GM19467 (cell line): ENCODE measurements around the gene LRP2.

Source experiments
- ATAC-seq: cut with Tn5 transposase; IDR thresholded peaks from one replicate; pipeline ENCODE4 v1.9.1; 2021; ENCODE audit warnings: mild to moderate bottlenecking, moderate library complexity; ENCODE audit not compliant: unreplicated experiment

The LRP2 gene

DNA sequence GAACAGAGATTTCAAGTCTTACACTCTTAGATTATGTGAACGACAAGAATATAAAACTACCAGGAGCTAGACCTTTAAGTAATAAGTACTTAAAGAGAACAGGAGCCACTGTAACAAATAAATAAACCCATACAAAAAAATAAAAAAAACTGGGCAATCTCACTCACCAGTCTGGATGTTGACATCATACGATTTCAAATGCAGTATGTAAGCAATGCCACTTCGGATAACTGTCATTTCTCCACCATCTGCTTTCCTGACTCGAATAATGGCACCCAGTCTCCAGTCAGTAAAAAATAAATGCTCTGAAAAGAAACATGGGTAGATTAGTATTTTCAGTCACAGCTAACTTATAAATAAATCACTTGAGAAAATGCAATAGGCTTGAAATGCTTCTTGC lies 115.1 kb downstream of the LRP2 start:
- ATAC-seq, result no peak

GRCh38 chr2:169240405-169240804 lies 121.9 kb downstream of the LRP2 start:
- no peak for ATAC-seq

- ATAC-seq, result no peak
Measured at GRCh38 chr2:169237939-169238338, 124.4 kb downstream of the LRP2 start.

DNA sequence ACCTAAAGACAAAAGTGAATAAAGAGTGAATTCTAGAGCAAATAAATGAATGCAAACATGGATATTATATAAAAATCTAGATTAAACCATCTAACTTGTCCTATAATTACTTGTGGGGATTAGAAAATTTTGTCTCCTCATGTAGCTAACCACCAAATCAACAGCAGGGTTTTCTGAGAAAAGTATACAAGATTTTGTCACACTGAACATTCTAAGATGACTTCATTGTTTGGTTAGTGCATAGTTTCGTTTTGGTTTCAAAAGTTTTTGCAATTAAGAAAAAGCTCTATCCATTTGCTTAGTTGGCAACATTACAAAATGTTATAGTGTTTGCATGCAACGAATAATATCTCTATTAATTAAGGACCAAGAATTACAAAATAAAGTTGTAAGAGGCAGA lies 125.0 kb downstream of the LRP2 start:
- ATAC-seq, result no peak

DNA sequence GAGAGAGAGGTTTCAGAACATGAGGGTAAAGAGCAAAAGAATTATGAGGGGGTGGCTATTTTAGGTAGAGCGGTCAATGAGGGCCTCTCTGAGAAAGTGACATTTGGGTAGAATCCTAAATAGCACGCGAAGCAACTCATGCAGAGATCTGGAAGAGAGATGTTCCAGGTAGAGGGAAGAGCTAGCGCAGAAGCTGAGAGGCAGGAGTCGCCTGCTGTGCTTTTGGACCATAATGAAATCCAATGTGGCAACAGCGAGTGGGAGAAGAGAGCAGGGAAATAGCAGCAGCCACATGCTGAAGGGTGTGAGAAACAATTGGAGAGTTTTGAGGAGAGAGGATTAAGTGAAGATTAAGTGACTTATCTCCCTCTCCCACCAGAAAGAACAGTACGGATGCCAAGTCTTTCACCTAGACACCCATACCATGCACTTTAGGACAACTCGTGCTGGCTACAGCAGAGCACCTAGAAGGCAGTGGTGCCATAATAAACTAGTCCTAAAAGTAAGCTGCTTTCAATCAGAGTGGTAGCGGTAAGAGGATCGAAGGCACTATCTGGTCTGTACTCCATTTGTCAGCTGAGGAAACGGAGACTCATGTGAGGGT lies 129.7 kb downstream of the LRP2 start:
- ATAC-seq, result no peak

- ATAC-seq, result no peak
Measured at GRCh38 chr2:169230204-169230603, 132.1 kb downstream of the LRP2 start.

- no peak for ATAC-seq
Measured at GRCh38 chr2:169229590-169229989, 132.7 kb downstream of the LRP2 start.

- ATAC-seq, result no peak
Measured at GRCh38 chr2:169225906-169226305, 136.4 kb downstream of the LRP2 start.

DNA sequence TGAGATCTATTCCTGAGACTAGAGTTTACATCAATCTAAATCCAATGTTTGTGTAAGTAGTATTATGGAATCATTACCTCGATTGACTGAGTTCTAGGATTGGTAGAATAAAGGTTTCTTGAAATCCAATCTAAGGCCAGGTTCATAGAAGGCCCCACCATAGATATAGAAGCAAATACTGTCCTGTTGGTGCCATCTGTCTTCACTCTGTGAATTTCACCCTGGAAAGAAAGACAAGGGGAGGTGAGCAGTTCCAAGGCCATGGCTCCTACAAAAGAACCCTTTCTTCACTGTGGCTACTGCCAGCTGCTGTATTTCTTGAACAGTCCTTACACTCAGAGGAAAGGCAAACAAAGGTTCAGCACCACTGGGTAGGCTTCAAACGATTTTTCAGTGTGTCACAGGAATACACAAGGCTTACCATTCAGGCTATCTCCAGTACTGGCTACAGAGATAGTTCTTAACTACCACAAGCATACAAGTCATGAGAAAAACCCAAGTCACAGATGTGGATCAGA lies 137.0 kb downstream of the LRP2 start:
- ATAC-seq, result no peak

DNA sequence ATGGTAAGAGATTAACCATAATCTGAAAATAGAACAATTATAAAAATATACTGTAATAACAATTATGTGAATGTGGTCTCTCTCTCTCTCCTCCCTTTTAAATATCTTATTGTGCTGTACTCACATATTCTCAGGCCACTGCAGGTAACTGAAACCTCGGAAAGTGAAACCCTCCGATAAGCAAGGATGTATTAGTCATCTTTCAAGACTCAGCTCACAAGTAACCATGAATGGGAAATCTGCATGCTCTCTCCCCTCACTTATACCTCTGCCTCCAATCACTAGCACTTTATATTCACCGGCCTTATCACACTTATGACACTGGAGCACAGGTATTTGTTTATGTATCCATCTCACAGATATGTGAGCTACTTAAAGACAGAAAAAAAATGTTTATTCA lies 139.7 kb downstream of the LRP2 start:
- no peak for ATAC-seq

DNA sequence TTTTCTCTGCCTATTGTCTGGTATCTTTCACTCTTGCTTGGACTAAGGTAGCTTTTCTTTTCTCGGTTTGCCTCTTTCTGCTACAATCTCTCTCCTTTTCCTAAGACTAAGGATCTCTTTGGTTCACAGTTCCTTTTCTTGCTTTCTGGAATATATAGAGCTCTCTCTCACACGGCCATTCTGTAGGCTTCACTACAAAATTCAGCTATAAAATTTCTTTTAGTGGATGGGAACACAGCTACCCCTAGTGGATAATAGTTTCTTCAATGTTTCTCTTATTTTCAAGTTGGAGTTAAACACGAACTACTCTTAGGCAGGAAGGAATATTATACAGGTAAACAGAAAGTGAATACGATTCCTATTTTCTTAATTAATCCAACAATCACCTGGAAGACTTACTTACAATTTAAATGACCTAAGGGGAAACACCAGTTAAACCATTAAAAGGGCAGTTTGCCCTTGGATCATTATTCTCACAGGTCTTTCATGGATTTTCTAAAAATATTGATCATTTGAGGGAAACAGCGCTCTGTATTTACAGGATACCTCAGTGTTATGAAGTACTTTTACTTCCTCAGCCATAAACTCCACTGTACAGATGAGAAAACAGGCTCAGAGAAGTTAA lies 140.5 kb downstream of the LRP2 start:
- ATAC-seq, result no peak

- ATAC-seq, result no peak
Measured at GRCh38 chr2:169210917-169211316, 151.4 kb downstream of the LRP2 start.

DNA sequence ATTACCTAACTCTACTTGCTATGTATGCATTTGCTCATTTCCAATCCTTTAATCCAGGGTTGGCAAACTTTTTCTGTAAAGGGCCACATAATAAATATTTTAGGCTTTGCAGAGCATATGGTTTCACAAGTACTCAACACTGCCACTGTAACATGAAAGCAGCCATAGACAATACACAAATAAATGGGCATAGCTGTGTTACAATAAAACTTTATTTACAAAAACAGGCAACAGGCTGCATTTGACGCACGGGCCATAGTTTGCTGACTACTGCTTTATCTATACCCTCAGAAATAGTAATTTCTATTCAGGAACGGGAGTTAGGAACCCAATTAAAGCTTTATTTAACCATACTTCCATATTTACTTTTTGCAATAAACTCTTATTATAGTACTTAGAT lies 154.3 kb downstream of the LRP2 start:
- no peak for ATAC-seq

- ATAC-seq, result no peak
Measured at GRCh38 chr2:169205176-169205575, 157.2 kb downstream of the LRP2 start.

DNA sequence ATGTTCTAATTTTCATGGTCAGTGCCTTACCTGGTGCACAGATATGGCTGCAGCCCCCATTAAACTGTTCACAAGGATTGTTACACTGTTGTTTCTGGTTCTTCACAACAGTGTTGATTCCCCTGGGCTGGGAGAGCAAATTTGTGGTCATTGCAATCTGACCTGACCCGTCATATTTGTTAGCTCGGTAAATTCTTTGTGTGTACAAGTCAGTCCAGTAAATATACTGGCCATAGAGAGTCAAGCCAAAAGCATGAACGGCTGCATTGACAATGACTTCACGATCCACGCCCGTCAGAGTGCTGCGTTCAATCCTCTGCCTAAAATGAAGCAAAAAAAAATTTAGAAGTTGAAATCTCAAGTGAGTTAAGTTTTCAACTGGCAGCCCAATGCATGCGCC lies 158.4 kb downstream of the LRP2 start:
- ATAC-seq, result no peak

GRCh38 chr2:169200756-169201155 lies 161.6 kb downstream of the LRP2 start:
- ATAC-seq, result no peak

DNA sequence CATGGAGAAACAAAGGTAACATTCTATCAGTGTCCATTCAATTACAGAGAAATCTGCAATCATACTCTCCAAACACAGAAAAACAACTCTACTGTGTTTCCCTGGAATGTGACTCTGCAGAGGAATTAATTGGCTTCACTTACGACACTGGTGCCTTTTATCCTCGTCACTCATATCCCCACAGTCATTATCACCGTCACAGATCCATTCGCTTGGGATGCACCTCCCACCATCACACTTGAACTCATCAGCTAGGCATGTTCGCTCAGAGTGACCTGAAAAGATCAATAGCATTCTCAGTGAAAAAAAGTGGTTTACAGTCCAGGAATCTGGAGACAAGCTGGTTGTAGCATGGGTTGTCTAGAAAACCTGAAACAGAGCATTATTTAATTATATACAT lies 168.7 kb downstream of the LRP2 start:
- no peak for ATAC-seq

DNA sequence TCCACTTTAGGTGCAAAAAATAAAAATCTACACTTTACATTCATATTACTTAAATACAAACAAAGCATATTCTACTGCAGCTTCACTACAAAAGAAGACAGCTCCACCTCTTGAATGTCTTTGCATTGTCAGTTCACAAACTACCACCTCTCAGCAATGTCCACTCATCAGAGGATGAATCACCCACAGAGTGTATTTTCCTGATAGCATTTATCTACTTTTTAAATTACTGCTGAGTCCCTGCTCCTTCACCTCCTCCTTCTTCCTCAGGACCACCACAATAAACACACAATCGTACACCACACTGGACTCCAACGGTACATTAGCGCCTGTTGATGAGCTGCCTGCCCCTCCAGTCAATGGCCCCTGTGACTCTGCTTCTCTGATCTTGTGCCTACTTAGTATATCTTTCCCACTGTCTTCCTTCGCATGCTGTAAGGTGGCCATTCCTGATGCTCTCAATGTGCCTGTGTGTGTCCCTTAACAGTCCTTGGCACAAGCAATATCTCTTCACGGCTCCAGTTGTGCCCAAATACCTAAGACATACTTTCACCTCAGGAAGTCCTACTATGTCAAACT lies 172.0 kb downstream of the LRP2 start:
- ATAC-seq, result no peak

- ATAC-seq, result no peak
Measured at GRCh38 chr2:169189132-169189531, 173.2 kb downstream of the LRP2 start.

- no peak for ATAC-seq
Measured at GRCh38 chr2:169185711-169186110, 176.6 kb downstream of the LRP2 start.

DNA sequence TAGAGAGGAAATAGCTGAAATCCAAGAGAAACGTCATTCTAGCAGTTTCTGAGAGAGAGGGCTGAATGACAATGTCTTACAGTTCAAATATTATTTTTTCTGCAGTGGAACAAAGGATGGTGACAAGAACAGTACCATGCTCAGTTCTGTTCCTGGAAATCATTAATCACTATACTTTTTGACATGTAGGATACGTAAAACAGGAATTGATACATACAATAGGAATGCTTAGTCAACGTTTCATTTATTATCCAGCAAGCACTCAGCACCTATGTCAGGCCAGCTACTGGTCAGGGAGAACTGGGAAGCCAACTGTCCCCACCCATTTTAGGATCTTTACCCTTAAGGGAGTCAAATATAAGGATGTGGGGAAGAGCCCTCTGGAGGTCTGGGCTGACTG lies 178.3 kb downstream of the LRP2 start:
- no peak for ATAC-seq

DNA sequence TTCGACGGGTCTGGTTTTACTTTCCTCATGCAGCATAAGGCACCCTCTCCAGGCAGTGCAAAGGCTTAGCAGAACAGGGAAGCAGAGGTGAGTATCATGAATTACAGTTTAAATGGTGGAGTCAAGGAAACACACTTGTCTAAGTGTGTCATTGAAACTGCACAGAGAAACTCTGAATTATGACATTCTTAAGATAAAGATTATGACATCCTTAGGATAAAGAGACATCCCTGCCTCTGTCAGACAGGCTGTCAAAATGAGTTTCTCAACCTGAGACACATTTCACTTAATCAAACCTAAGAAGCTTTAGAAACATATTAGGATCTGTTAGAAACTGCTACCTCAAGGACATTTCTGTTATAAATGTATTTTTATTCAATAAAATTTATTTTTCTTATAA lies 179.8 kb downstream of the LRP2 start:
- no peak for ATAC-seq
